Head of caudate nucleus (tissue), 42 donors: Measurements from ENCODE around the gene OSBPL3.
"Not testable (repeated sequence)": the region's sequence is repeated elsewhere in the genome, so short reads cannot be mapped to it uniquely, and the experiment has no call there.

ENCODE experiments used
- DNase-seq, 42 donors: peaks; one replicate each; pipeline versions ENCODE4 v3.0.0 to v3.0.0-alpha.2; 2020 to 2021; ENCODE audit warnings: mixed read lengths in 7 of 42
- intact Hi-C: fragments of 100-400 bp; cut with DNase I; formaldehyde crosslinking; loops from one replicate; pipeline ENCODE4 v1.15.0; 2022

The OSBPL3 gene

GRCh38 chr7:24824896-24825295 lies 155.1 kb downstream of the OSBPL3 start:
- intact Hi-C loops, result loop anchor here (5.0 kb wide), 2 partner anchors 152 to 242 kb away; no protein-coding TSS in a partner anchor
- DNase-seq, result no peak

DNA sequence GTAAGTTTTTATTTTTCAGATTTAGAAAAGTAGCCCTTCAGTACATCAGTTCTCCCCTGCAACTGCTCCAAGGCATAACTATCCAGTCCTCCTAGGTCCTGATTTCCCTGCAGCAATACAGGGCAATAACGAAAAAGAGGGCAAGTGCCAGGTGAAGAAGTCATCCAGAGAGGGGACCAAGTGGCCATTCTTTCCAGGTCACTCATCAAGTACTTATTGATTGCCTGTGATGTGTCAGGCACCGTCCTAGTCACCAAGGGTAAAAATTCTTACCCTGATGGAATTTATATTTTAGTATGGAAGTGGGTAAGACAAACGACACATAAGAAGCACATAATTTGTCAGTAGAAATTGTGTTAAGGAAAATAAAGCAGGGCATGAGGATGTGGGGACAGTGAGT lies 155.6 kb downstream of the OSBPL3 start:
- intact Hi-C loops, result loop anchor here (5.0 kb wide), 2 partner anchors 153 to 243 kb away; no protein-coding TSS in a partner anchor
- DNase-seq, result no peak

- intact Hi-C loops, result loop anchor here (5.0 kb wide), 2 partner anchors 156 to 246 kb away; no protein-coding TSS in a partner anchor
- DNase-seq, result no peak
Observed at GRCh38 chr7:24821754-24822054, 158.3 kb downstream of the OSBPL3 start.

- intact Hi-C loops, result loop anchor here (5.0 kb wide), 2 partner anchors 156 to 246 kb away; no protein-coding TSS in a partner anchor
- peak in 3 of 42 donors; percentile 10 to 35 (median 20) for DNase-seq
Observed at GRCh38 chr7:24821045-24821753, 158.8 kb downstream of the OSBPL3 start.

DNA sequence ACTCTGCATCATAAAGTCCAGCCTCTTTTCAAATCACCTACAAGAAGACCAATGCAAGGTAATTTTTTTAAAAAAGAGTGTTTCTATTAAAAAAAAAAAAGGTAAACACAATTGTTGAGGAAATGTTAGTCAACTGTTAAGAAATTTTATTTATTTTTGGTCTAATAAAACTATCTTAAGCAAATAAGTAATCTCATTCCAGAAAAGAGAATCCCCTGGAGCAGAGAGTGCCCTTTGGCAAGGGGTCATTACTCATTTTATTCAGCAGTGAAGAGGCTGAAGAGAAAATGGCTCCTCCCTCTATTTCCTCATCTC lies 159.3 kb downstream of the OSBPL3 start:
- DNase-seq, result no peak
- intact Hi-C loops, result loop anchor here (5.0 kb wide), 2 partner anchors 157 to 247 kb away; no protein-coding TSS in a partner anchor

GRCh38 chr7:24819916-24820689 lies 159.9 kb downstream of the OSBPL3 start:
- intact Hi-C loops, result loop anchor here (5.0 kb wide), 2 partner anchors 157 to 247 kb away; no protein-coding TSS in a partner anchor
- DNase-seq, result peak; percentile 50 to 94 (median 80)

DNA sequence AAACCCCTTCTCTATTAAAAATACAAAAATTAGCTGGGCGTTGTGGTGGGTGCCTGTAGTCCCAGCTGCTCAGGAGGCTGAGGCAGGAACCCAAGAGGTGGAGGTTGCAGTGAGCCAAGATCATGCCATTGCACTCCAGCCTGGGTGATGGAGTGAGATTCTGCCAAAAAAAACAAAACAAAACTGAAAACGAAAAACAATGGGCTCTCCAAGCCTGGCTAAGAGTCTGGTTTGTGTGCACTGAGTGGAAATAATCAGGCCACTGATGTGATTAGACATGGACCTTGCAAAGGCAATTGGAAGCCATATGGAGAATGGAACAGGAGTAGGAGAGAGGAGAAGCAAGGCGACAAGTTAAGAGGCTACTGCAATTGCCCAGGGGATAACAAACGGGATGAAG lies 162.6 kb downstream of the OSBPL3 start:
- DNase-seq, result no peak
- intact Hi-C loops, result no loop called here

- DNase-seq, result no peak
- intact Hi-C loops, result no loop called here
Observed at GRCh38 chr7:24816868-24817267, 163.1 kb downstream of the OSBPL3 start.

GRCh38 chr7:24812305-24812945 lies 167.6 kb downstream of the OSBPL3 start:
- intact Hi-C loops, result no loop called here
- DNase-seq, result peak in 35 of 42 donors; percentile 22 to 81 (median 48)

DNA sequence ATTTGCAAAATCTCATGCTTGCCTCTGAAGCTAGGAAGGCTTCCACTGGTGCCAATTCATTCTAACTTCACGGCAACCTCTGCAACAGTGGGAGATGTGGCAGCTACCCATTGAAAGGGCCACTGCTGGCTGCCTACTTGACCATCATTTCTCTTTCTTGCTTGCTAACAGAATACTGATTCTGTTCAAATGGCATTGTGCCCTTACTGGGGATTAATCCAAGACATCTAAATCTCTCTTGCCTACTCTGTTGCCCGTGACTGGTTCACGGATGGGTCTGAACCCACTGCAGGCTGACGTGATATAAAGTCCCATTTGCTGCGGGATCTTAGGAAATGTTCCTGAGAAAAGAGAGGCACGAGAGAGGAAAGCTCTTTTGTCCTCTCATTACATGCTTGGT lies 171.5 kb downstream of the OSBPL3 start:
- DNase-seq, result peak in 1 of 42 donors; percentile 21
- intact Hi-C loops, result no loop called here

DNA sequence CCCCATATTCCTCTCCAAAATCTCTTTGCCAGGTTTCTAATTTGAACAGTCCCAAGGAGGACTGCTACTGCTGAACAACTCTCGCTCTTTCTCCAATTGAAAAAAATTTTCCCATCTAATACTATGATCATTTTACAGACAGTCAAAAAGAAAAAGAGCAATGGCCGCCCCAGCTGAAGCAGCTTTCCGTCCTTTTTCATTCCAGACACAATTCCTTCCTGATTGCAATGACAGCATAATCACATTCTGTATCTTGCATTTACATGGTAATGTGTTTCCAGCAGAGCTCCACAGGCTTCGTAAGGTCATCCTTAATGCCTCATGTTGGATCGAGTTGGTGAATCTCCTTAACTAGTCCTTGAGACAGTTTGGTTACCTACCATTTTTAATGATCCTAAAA lies 177.7 kb downstream of the OSBPL3 start:
- DNase-seq, result peak in 1 of 42 donors; percentile 14
- intact Hi-C loops, result no loop called here

GRCh38 chr7:24801883-24802282 lies 178.1 kb downstream of the OSBPL3 start:
- intact Hi-C loops, result no loop called here
- no peak for DNase-seq

GRCh38 chr7:24800667-24801066 lies 179.3 kb downstream of the OSBPL3 start:
- intact Hi-C loops, result no loop called here
- DNase-seq, result no peak

GRCh38 chr7:24800073-24800472 lies 179.9 kb downstream of the OSBPL3 start:
- peak in 1 of 42 donors; percentile 30 for DNase-seq
- intact Hi-C loops, result no loop called here

GRCh38 chr7:24799506-24799905 lies 180.5 kb downstream of the OSBPL3 start:
- intact Hi-C loops, result no loop called here
- no peak for DNase-seq

GRCh38 chr7:24798261-24798660 lies 181.7 kb downstream of the OSBPL3 start:
- no peak for DNase-seq
- intact Hi-C loops, result no loop called here

- intact Hi-C loops, result no loop called here
- DNase-seq, result no peak
Observed at GRCh38 chr7:24797270-24797669, 182.7 kb downstream of the OSBPL3 start.

DNA sequence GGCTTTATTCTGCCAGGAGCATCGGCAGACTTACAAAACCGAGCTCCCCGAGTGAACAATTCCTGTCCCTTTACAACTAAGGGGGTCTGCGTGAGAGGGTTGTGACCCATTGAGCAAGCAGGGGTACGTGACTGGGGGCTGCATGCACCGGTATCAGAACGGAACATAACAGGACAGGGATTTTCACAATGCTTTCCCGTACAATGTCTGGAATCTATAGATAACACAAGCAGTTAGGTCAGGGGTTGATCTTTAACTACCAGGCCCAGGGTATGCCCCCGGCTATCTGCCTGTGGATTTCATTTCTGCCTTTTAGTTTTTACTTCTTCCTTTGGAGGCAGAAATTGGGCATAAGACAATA lies 184.6 kb downstream of the OSBPL3 start:
- intact Hi-C loops, result no loop called here
- no peak for DNase-seq

- intact Hi-C loops, result not testable (repeated sequence)
Observed at GRCh38 chr7:24794751-24795406, 185.1 kb downstream of the OSBPL3 start.

More at GRCh38 chr7:24794751-24795406, 185.1 kb downstream of the OSBPL3 start:
- not testable (repeated sequence) for DNase-seq
